ENCODE results near the gene SORBS1. TPM values are rescaled to one million over a fixed set of nuclear protein-coding genes. Genes with fewer than 3 reads are reported as not detected.
"Not testable (repeated sequence)": the region's sequence is repeated elsewhere in the genome, so short reads cannot be mapped to it uniquely, and the experiment has no call there.

Gene SORBS1
- total RNA-seq, 1 donor from 2014 or later: 221 TPM

DNA sequence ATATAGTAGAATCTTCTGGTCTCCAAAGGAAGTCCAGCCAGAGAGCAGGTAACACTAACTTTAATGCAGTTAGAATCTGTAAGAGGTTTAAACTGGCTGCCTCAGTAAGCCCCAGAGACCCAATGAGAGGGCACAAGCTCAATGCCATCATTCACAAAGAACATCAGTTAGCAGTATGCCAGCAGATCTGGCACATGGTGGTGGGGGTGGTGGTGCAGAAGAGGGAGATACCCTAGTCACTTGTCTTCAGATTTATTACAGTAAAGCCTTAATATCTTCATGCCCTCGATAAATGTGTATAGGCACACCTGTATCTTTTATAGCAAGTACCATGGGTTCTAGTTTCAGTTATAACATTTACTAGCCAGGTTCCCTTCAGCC is 86.2 kb downstream of the SORBS1 start:
- Mint-ChIP-seq H3K36me3 (ENCODE audit: unreplicated experiment) (no peaks in the 10 kb centered on the region), H3K4me3 (ENCODE audit: unreplicated experiment) (no peak overlapping the region), H3K27ac (ENCODE audit: unreplicated experiment) (no peak overlapping the region), H3K9me3 (ENCODE audit: unreplicated experiment) (peaks cover 8% of the 10 kb centered on the region), H3K4me1 (ENCODE audit: low read depth, unreplicated experiment) (peaks cover 42% of the 10 kb centered on the region), H3K27me3 (ENCODE audit: unreplicated experiment) (peaks cover 4% of the 10 kb centered on the region)
- DNase-seq: no peak
- TF ChIP-seq, protein P1, sequence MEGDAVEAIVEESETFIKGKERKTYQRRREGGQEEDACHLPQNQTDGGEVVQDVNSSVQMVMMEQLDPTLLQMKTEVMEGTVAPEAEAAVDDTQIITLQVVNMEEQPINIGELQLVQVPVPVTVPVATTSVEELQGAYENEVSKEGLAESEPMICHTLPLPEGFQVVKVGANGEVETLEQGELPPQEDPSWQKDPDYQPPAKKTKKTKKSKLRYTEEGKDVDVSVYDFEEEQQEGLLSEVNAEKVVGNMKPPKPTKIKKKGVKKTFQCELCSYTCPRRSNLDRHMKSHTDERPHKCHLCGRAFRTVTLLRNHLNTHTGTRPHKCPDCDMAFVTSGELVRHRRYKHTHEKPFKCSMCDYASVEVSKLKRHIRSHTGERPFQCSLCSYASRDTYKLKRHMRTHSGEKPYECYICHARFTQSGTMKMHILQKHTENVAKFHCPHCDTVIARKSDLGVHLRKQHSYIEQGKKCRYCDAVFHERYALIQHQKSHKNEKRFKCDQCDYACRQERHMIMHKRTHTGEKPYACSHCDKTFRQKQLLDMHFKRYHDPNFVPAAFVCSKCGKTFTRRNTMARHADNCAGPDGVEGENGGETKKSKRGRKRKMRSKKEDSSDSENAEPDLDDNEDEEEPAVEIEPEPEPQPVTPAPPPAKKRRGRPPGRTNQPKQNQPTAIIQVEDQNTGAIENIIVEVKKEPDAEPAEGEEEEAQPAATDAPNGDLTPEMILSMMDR (IDR thresholded peaks at IDR 0.05; ENCODE audit: partially characterized antibody, unreplicated experiment): no peak

DNA sequence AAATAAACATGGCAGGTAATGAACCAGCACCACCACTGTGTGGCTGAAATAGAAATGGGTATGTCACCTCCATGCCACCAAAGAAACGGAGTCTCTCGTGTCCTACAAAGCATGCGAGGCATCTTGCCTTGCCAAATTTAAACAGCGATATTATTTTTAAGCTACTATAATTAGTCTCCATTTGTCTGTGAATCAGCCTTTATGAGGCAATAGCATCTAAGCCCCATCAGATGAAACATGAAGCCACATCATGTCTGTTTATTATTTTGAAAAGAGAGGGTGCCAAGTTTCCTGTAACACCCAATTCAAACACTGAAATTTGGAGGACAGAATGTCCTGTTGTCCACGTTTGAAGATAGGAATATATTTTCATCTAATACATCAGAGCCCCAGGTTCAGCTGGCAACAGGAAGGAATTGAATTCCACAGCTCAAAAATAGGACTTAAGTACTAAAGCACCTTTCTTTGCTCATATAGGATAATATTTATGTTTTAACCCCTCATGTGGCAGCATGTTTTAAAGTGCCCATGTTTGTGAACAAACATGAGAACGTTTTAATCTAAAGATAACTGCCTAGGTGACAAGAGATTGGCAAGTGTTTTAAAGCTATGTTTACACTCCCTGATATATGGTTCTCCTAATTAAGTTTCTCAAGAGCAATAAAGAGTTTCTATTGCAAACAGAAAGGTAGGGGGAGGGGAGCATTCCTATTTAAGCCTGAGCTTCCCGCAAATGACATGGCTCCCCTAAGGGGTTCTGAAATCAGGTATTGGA is 86.8 kb downstream of the SORBS1 start:
- peaks cover 3% of the 10 kb centered on the region for H3K27me3 Mint-ChIP-seq (ENCODE audit: unreplicated experiment)
- no peak overlapping the region for H3K4me3 Mint-ChIP-seq (ENCODE audit: unreplicated experiment)
- no peak overlapping the region for H3K27ac Mint-ChIP-seq (ENCODE audit: unreplicated experiment)
- no peak for DNase-seq
- TF ChIP-seq, protein P1 (IDR thresholded peaks at IDR 0.05; ENCODE audit: partially characterized antibody, unreplicated experiment): no peak
- no peaks in the 10 kb centered on the region for H3K36me3 Mint-ChIP-seq (ENCODE audit: unreplicated experiment)
- peaks cover 40% of the 10 kb centered on the region for H3K4me1 Mint-ChIP-seq (ENCODE audit: low read depth, unreplicated experiment)
- peaks cover 8% of the 10 kb centered on the region for H3K9me3 Mint-ChIP-seq (ENCODE audit: unreplicated experiment)

DNA sequence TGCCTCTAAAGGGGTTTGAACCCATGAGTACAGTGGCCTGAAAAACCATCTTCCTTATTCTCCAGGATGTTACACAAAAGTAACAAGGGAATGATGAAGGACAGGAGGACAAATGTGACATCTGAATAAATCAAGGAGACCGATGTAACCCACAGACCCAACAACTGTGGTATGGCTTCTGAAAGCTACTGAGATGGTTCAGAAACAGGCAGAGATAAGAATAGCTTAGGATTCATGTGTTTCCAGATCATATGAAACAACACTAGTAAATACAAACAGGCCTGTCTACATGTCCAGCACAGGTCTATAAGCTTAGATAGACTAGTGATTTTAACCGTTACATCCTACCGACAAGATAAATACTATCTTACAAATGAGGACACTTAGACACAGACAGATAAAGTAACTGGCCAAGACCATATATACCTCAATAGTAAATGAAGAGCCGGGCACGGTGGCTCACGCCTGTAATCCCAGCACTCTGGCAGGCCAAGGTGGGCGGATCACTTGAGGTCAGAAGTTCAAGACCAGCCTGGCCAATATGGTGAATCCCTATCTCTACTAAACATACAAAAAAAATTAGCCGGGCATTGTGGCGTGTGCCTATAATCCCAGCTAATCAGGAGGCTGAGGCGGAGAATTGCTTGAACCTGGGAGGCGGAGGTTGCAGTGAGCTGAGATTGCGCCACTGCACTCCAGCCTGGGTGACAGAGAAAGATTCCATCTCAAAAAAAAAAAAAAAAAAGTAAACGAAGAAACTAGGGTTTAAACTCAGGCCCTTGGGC is 88.7 kb downstream of the SORBS1 start:
- H3K4me3 Mint-ChIP-seq (ENCODE audit: unreplicated experiment): no peak overlapping the region
- peaks cover 8% of the 10 kb centered on the region for H3K9me3 Mint-ChIP-seq (ENCODE audit: unreplicated experiment)
- no peak overlapping the region for H3K27ac Mint-ChIP-seq (ENCODE audit: unreplicated experiment)
- DNase-seq: no peak
- H3K36me3 Mint-ChIP-seq (ENCODE audit: unreplicated experiment): no peaks in the 10 kb centered on the region
- H3K4me1 Mint-ChIP-seq (ENCODE audit: low read depth, unreplicated experiment): peaks cover 48% of the 10 kb centered on the region
- TF ChIP-seq, protein P1 (IDR thresholded peaks at IDR 0.05; ENCODE audit: partially characterized antibody, unreplicated experiment): no peak
- peaks cover 6% of the 10 kb centered on the region for H3K27me3 Mint-ChIP-seq (ENCODE audit: unreplicated experiment)

DNA sequence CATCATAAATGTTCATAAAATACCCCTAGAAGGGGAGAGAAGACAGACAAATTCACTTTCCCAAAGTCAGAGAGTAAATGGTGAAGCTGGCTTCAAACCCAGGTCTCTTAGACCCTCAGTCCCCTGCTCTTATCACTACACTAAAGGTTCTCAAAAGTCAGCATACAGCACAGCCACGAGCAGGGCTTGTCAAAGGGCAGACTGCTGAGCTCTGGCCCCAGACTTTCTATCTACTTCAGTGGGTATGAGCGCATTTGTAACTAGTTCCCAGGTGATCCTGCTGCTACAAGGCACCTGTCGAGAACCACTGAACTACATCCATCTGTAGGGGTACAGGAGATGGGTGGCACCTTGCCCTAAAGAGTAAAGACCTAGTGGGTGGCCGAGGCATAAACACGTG is 91.5 kb downstream of the SORBS1 start:
- Mint-ChIP-seq H3K36me3 (ENCODE audit: unreplicated experiment) (no peaks in the 10 kb centered on the region), H3K27ac (ENCODE audit: unreplicated experiment) (no peak overlapping the region), H3K27me3 (ENCODE audit: unreplicated experiment) (peaks cover 4% of the 10 kb centered on the region), H3K4me1 (ENCODE audit: low read depth, unreplicated experiment) (peaks cover 41% of the 10 kb centered on the region), H3K9me3 (ENCODE audit: unreplicated experiment) (peaks cover 11% of the 10 kb centered on the region), H3K4me3 (ENCODE audit: unreplicated experiment) (no peak overlapping the region)
- TF ChIP-seq, protein P1 (IDR thresholded peaks at IDR 0.05; ENCODE audit: partially characterized antibody, unreplicated experiment): no peak
- DNase-seq: no peak

DNA sequence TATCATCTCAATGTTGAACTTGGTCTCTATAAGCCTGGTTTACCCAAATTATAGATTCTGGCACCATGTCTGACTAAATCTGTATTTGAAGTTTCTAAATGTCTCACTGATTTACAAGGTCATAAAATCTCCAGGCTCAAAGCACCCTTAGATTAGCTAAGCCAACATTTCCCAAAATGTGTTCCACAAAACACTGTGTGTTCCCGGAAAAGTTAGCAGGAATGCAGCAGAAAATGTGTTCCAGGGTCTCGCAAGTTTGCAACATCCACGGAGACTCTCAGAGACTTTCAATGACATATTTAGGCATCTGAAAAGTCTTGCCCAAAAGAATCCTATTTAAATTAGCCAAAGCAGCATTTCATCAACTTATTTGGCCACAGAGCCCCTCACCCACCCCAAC is 91.9 kb downstream of the SORBS1 start:
- Mint-ChIP-seq H3K4me1 (ENCODE audit: low read depth, unreplicated experiment) (peaks cover 42% of the 10 kb centered on the region), H3K36me3 (ENCODE audit: unreplicated experiment) (no peaks in the 10 kb centered on the region), H3K4me3 (ENCODE audit: unreplicated experiment) (no peak overlapping the region), H3K9me3 (ENCODE audit: unreplicated experiment) (peaks cover 11% of the 10 kb centered on the region), H3K27ac (ENCODE audit: unreplicated experiment) (no peak overlapping the region), H3K27me3 (ENCODE audit: unreplicated experiment) (peaks cover 4% of the 10 kb centered on the region)
- TF ChIP-seq, protein P1 (IDR thresholded peaks at IDR 0.05; ENCODE audit: partially characterized antibody, unreplicated experiment): no peak
- no peak for DNase-seq

DNA sequence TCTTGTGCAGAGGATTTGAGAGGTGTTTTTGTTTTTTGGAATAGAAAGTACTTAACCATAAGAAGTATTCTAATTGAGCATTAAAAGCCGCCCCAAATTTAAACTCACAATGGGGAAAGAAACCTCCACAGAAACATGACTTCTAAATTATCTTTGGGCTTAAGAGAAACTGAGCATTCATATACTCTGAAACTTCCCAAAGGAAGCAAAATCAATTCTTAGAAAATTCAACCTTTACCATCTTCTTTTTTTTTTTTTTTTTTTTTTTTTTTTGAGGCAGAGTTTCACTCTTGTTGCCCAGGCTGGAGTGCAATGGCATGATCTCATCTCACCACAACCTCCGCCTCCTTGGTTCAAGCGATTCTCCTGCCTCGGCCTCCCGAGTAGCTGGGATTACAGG is 93.5 kb downstream of the SORBS1 start:
- H3K27ac Mint-ChIP-seq (ENCODE audit: unreplicated experiment): peak overlapping the region; percentile 73
- H3K9me3 Mint-ChIP-seq (ENCODE audit: unreplicated experiment); H3K36me3 Mint-ChIP-seq (ENCODE audit: unreplicated experiment); DNase-seq; H3K4me3 Mint-ChIP-seq (ENCODE audit: unreplicated experiment); H3K27me3 Mint-ChIP-seq (ENCODE audit: unreplicated experiment): not testable (repeated sequence)
- peaks cover 43% of the 10 kb centered on the region for H3K4me1 Mint-ChIP-seq (ENCODE audit: low read depth, unreplicated experiment)

Measured in glutamatergic neuron (in vitro differentiated cells).